HEK293 (cell line): Measurements from ENCODE around the gene APEX1.

Experiments
- CTCF ChIA-PET: fragments of 350-600 bp; formaldehyde crosslinking; extraction: SDS; loops from one replicate; lab custom pipeline; 2021; ENCODE audit warnings: antibody characterized with exemption; lab: Yijun Ruan, JAX
- POLR2A ChIA-PET: fragments of 300-600 bp; formaldehyde crosslinking; extraction: SDS; loops from one replicate; lab custom pipeline; 2020; ENCODE audit warnings: antibody characterized with exemption, inconsistent platforms; lab: Yijun Ruan, JAX
- H3K27ac ChIP-seq: fragments of 200-500 bp; sonication (Bioruptor generic); 2 replicates; pipeline ENCODE4 v1.5.1; 2014; ENCODE audit warnings: low read depth, low read length, control low read depth, inconsistent platforms; ENCODE audit errors: extremely low read depth
- H3K36me3 ChIP-seq, 2 experiments: fragments of 200-500 bp in 1 of 2; sonication (Bioruptor generic) in 1 of 2; 1 replicate in 1 of 2; 2 replicates in 1 of 2; pipeline ENCODE4 v1.5.1; 2014 to 2017; ENCODE audit warnings: inconsistent platforms in 2 of 2, low read length in 2 of 2; ENCODE audit not compliant: control insufficient read depth in 2 of 2, insufficient read depth in 1 of 2
- H3K4me1 ChIP-seq: fragments of 200-500 bp; sonication (Bioruptor generic); 2 replicates; pipeline ENCODE4 v1.5.1; 2014; ENCODE audit warnings: mild to moderate bottlenecking, low read length, inconsistent platforms; ENCODE audit not compliant: control insufficient read depth, insufficient read depth
- H3K4me3 ChIP-seq: 2 replicates; pipeline ENCODE4 v1.5.1; 2011; ENCODE audit warnings: low read depth, mild to moderate bottlenecking, control low read depth, low read length, moderate library complexity
- H3K9me3 ChIP-seq: fragments of 200-500 bp; sonication (Bioruptor generic); 2 replicates; pipeline ENCODE4 v1.5.1; 2014; ENCODE audit warnings: low read depth, low read length, inconsistent platforms; ENCODE audit not compliant: control insufficient read depth, insufficient read depth
- BCL11A ChIP-seq: fragments of 450-650 bp; formaldehyde crosslinking; IDR thresholded peaks from 2 replicates; pipeline ENCODE4 v1.5.1; 2016; ENCODE audit warnings: low read depth, missing biosample characterization, missing genetic modification characterization
- BCL6B ChIP-seq: fragments of 450-650 bp; formaldehyde crosslinking; IDR thresholded peaks from 2 replicates; pipeline ENCODE4 v1.5.1; 2017; ENCODE audit warnings: missing biosample characterization, missing genetic modification characterization
- EGR2 ChIP-seq: fragments of 450-650 bp; formaldehyde crosslinking; IDR thresholded peaks from 2 replicates; pipeline ENCODE4 v1.5.1; 2016; ENCODE audit warnings: low read depth, missing biosample characterization, missing genetic modification characterization
- HOXA7 ChIP-seq: sonication (generic); formaldehyde crosslinking; IDR thresholded peaks from 2 replicates; pipeline ENCODE4 v1.8.1; 2022; ENCODE audit warnings: missing genetic modification reagents, borderline replicate concordance
- KLF8 ChIP-seq: fragments of 450-650 bp; formaldehyde crosslinking; IDR thresholded peaks from 2 replicates; pipeline ENCODE4 v1.5.1; 2016; ENCODE audit warnings: missing biosample characterization, missing genetic modification characterization
- SCRT2 ChIP-seq: fragments of 450-650 bp; formaldehyde crosslinking; IDR thresholded peaks from 2 replicates; pipeline ENCODE4 v1.5.1; 2016; ENCODE audit warnings: missing biosample characterization, missing genetic modification characterization
- ZBTB1 ChIP-seq: fragments of 450-650 bp; formaldehyde crosslinking; IDR thresholded peaks from 2 replicates; pipeline ENCODE4 v1.5.1; 2016; ENCODE audit warnings: missing biosample characterization, missing genetic modification characterization
- ZBTB44 ChIP-seq: fragments of 450-650 bp; IDR thresholded peaks from 2 replicates; pipeline ENCODE4 v1.5.1; 2018; ENCODE audit warnings: missing biosample characterization, mild to moderate bottlenecking, missing genetic modification characterization
- ZFP3 ChIP-seq: fragments of 450-650 bp; formaldehyde crosslinking; IDR thresholded peaks from 2 replicates; pipeline ENCODE4 v1.5.1; 2016; ENCODE audit warnings: low read depth, missing biosample characterization, missing genetic modification characterization
- ZNF121 ChIP-seq: fragments of 450-650 bp; formaldehyde crosslinking; IDR thresholded peaks from 2 replicates; pipeline ENCODE4 v1.5.1; 2016; ENCODE audit warnings: missing biosample characterization, missing genetic modification characterization
- ZNF146 ChIP-seq: fragments of 450-650 bp; formaldehyde crosslinking; IDR thresholded peaks from 2 replicates; pipeline ENCODE4 v1.5.1; 2016; ENCODE audit warnings: missing biosample characterization, missing genetic modification characterization
- ZNF157 ChIP-seq: fragments of 450-650 bp; formaldehyde crosslinking; IDR thresholded peaks from 2 replicates; pipeline ENCODE4 v1.5.1; 2016; ENCODE audit warnings: missing biosample characterization, missing genetic modification characterization
- ZNF248 ChIP-seq: fragments of 450-650 bp; formaldehyde crosslinking; IDR thresholded peaks from 2 replicates; pipeline ENCODE4 v1.5.1; 2017; ENCODE audit warnings: missing biosample characterization, missing genetic modification characterization
- ZNF274 ChIP-seq, 2 experiments: fragments of 200-500 bp in 1 of 2; fragments of 450-650 bp in 1 of 2; sonication (Bioruptor generic) in 1 of 2; formaldehyde crosslinking in 1 of 2; IDR thresholded peaks; 2 replicates each; pipeline versions ENCODE4 v1.5.1 to v1.6.1; 2014 to 2016; ENCODE audit warnings: borderline replicate concordance in 1 of 2, inconsistent platforms in 1 of 2, low read length in 1 of 2, missing biosample characterization in 1 of 2, missing genetic modification characterization in 1 of 2
- ZNF37A ChIP-seq: fragments of 450-650 bp; IDR thresholded peaks from 2 replicates; pipeline ENCODE4 v1.5.1; 2018; ENCODE audit warnings: missing biosample characterization, missing genetic modification characterization
- ZNF398 ChIP-seq: fragments of 450-650 bp; formaldehyde crosslinking; IDR thresholded peaks from 2 replicates; pipeline ENCODE4 v1.5.1; 2017; ENCODE audit warnings: missing biosample characterization, missing genetic modification characterization
- ZNF701 ChIP-seq: fragments of 450-650 bp; formaldehyde crosslinking; IDR thresholded peaks from 2 replicates; pipeline ENCODE4 v1.5.1; 2016; ENCODE audit warnings: missing biosample characterization, missing genetic modification characterization
- TF ChIP-seq, protein P1 (sequence below): fragments of 450-650 bp; formaldehyde crosslinking; IDR thresholded peaks from 2 replicates; pipeline ENCODE4 v1.5.1; 2016; ENCODE audit warnings: missing biosample characterization, missing genetic modification characterization

Gene APEX1

GRCh38 chr14:20435582-20436362, 19.3 kb upstream of the APEX1 start, which contains the start of gene KLHL33:
KLHL33 (minus strand) TSS chr14:20436166; CDS start chr14:20435811, 355 bp downstream.
- no peaks in the 10 kb centered on the region for H3K9me3 ChIP-seq
- H3K4me1 ChIP-seq = no peaks in the 10 kb centered on the region
- no peak within 1 kb of the TSS for H3K4me3 ChIP-seq
- TF ChIP-seq KLF8 (tag by site-specific recombination) (no peak), ZNF157 (no peak), SCRT2 (tag by site-specific recombination) (peak; percentile 41; the same call in 1 of the 2 replicates)
- CTCF ChIA-PET = interaction anchor here (0.6 kb wide), 1 partner anchor 8 kb away, joined by 3 read pairs; no protein-coding TSS in a partner anchor
- H3K27ac ChIP-seq = no peak within 1 kb of the TSS
- POLR2A ChIA-PET = interaction anchor here (0.6 to 1.0 kb wide), 2 partner anchors 19 to 25 kb away, joined by 3 read pairs; partner anchors contain the start of genes APEX1 and OSGEP
- H3K36me3 ChIP-seq = no peaks in the 10 kb centered on the region

GRCh38 chr14:20436363-20436755, 18.7 kb upstream of the APEX1 start:
- ChIA-PET CTCF (interaction anchor here (0.6 kb wide), 2 partner anchors 8 to 18 kb away, joined by 3 read pairs; partner anchors contain the start of genes APEX1 and OSGEP), POLR2A (no interaction called here)
- H3K9me3 ChIP-seq = no peaks in the 10 kb centered on the region
- no peaks in the 10 kb centered on the region for H3K36me3 ChIP-seq
- TF ChIP-seq, protein P1, sequence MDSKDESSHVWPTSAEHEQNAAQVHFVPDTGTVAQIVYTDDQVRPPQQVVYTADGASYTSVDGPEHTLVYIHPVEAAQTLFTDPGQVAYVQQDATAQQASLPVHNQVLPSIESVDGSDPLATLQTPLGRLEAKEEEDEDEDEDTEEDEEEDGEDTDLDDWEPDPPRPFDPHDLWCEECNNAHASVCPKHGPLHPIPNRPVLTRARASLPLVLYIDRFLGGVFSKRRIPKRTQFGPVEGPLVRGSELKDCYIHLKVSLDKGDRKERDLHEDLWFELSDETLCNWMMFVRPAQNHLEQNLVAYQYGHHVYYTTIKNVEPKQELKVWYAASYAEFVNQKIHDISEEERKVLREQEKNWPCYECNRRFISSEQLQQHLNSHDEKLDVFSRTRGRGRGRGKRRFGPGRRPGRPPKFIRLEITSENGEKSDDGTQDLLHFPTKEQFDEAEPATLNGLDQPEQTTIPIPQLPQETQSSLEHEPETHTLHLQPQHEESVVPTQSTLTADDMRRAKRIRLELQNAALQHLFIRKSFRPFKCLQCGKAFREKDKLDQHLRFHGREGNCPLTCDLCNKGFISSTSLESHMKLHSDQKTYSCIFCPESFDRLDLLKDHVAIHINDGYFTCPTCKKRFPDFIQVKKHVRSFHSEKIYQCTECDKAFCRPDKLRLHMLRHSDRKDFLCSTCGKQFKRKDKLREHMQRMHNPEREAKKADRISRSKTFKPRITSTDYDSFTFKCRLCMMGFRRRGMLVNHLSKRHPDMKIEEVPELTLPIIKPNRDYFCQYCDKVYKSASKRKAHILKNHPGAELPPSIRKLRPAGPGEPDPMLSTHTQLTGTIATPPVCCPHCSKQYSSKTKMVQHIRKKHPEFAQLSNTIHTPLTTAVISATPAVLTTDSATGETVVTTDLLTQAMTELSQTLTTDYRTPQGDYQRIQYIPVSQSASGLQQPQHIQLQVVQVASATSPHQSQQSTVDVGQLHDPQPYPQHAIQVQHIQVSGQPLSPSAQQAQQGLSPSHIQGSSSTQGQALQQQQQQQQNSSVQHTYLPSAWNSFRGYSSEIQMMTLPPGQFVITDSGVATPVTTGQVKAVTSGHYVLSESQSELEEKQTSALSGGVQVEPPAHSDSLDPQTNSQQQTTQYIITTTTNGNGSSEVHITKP (tag by site-specific recombination) = peak; percentile 72
- TF ChIP-seq BCL11A (tag by site-specific recombination) = no peak
- H3K4me1 ChIP-seq = no peaks in the 10 kb centered on the region
- no peak overlapping the region for H3K4me3 ChIP-seq
- no peak overlapping the region for H3K27ac ChIP-seq

GRCh38 chr14:20438664-20439063, 16.4 kb upstream of the APEX1 start:
- Histone ChIP-seq H3K9me3 (no peaks in the 10 kb centered on the region), H3K27ac (no peak overlapping the region)
- TF ChIP-seq ZFP3 (no peak), ZNF398 (no peak), EGR2 (tag by site-specific recombination) (no peak), ZNF274 (IDR thresholded peaks at IDR 0.05; ENCODE audit: low read length) (no peak), ZNF274 (tag by site-specific recombination; IDR thresholded peaks at IDR 0.05; ENCODE audit: borderline replicate concordance) (no peak), ZNF146 (tag by site-specific recombination) (no peak), HOXA7 (CRISPR knock-in tag) (no peak), ZBTB44 (tag by site-specific recombination) (no peak), ZNF701 (tag by site-specific recombination) (no peak), BCL6B (no peak), ZBTB1 (tag by site-specific recombination) (no peak), ZNF121 (no peak), ZNF37A (tag by site-specific recombination) (no peak), ZNF248 (tag by site-specific recombination) (no peak)
- TF ChIP-seq, all 188 proteins: peak for 0
- ChIA-PET CTCF (no interaction called here), POLR2A (no interaction called here)
- H3K4me1 ChIP-seq = no peaks in the 10 kb centered on the region
- H3K36me3 ChIP-seq = no peaks in the 10 kb centered on the region
- H3K4me3 ChIP-seq = no peak overlapping the region
